ENCODE data around the gene WSB2.

GRCh38 chr12:118020036-118020435 is 40.9 kb downstream of the WSB2 start:
- TF ChIP-seq TCF12 (IDR thresholded peaks at IDR 0.05; ENCODE audit: low read depth, low read length) (no peak), HDAC2 (IDR thresholded peaks at IDR 0.05) (no peak), TAF1 (IDR thresholded peaks at IDR 0.05; ENCODE audit: borderline replicate concordance, low read depth, low read length) (no peak), POLR2AphosphoS5 (IDR thresholded peaks at IDR 0.05; ENCODE audit: low read length) (no peak)
